ENCODE results near the gene TBC1D26.
A peak's percentile ranks its signal among the peaks of the same experiment; 100 is the strongest.
"Not testable (repeated sequence)": the region's sequence is repeated elsewhere in the genome, so short reads cannot be mapped to it uniquely, and the experiment has no call there.

Gene TBC1D26

DNA sequence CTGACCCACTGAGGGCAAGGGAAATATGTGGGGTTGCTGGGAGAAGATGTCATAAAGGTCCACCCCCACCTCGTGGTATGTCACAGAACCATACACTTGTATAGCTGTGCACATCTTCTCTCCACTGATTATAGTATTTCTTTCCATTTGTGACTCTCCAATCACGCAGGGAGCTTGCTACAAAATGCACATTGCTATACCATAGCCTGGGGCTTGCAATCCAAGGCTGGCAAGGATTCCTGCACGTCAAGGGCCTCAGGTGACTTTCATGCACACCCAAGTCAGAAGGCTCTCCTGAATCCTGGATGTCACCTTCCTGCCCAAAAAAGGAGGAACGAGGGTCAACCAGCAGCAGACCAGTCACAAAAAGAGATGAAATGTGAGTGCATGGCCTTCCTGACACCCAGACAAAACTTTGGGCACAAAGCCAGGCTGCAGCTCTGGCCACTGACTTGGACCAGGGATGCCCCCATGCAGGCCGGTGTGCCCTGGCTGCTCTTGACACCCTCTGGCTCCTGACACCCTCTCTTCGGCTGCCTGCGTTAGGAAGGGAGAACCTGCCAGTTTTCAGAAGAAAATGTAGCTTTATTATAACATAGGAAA is 12.1 kb downstream of the TBC1D26 start:
- no peak for DNase-seq

GRCh38 chr17:15744885-15745284 is 12.8 kb downstream of the TBC1D26 start:
- DNase-seq, result no peak

DNA sequence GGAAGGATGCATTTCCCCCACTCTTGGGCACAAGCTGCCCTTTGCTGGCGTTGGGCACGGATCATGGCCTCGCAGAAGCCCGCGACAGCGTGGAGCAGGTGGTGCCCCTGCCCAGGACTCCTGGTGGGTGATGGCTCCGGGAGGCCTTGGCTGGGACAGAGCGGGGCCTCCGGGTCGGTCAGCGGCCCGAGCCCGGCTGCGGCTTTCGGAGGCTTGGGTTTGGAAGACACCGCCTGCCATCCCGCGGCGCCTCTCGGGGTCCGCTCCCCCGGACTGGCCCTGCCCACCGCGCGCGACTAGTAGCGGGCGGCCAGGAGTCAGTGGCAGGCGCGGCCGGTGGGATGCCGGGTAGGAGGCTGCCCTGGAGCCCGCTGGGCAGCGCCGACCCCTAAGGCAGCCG is 17.3 kb downstream of the TBC1D26 start:
- not testable (repeated sequence) for DNase-seq

- not testable (repeated sequence) for DNase-seq
Measured at GRCh38 chr17:15768865-15769533, 36.9 kb downstream of the TBC1D26 start.

GRCh38 chr17:15770679-15771078 is 38.6 kb downstream of the TBC1D26 start:
- peak; percentile 30 for DNase-seq

GRCh38 chr17:15776871-15777270 is 44.8 kb downstream of the TBC1D26 start:
- no peak for DNase-seq

GRCh38 chr17:15777297-15777696 is 45.2 kb downstream of the TBC1D26 start:
- no peak for DNase-seq

DNA sequence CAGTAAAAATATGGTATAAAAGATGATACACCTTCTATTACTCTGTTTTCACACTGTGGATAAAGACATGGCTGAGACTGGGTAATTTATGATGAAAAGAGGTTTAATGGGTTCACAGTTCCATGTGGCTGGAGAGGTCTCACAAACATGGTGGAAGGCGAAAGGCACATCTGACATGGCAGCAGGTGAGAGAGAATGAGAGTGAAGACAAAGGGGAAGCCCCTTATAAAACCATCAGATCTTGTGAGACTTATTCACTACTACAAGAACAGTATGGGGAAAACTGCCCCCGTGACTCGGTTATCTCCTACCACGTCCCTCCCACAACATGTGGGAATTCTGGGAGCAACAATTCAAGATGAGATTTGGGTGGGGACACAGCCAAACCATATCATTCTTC is 45.6 kb downstream of the TBC1D26 start:
- no peak for DNase-seq

DNA sequence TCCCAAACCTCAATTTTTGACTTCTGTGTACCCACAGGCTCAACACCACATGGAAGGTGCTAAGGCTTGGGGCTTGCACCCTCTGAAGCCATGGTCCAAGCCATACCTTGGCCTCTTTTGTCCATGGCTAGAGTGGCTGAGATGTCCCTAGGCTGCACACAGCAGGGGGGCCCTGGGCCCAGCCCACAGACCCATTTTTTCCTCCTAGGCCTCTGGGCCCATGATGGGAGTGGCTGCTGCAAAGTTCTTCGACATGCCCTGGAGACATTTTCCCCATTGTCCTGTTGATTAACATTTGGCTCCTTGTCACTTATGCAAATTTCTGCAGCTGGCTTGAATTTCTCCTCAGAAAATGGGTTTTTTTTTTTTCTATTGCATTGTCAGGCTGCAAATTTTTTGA is 47.0 kb downstream of the TBC1D26 start:
- no peak for DNase-seq

DNA sequence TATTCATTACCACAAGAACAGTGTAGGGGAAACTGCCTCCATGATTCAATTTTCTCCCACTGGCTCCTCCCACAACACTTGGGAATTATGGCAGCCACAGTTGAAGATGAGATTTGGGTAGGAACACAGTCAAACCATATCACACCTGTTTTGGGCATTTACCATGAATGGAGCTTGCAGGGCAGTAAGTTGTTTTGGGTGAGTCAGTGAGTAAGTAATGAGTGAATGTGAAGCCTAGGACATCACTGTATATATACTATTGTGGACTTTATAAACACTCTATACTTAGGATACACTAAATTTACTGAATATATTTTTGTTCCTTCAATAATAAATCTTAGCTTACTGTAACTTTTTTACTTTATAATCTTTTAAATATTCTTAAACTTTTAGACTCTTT is 48.1 kb downstream of the TBC1D26 start:
- DNase-seq, result no peak

GRCh38 chr17:15782866-15783265 is 50.8 kb downstream of the TBC1D26 start:
- DNase-seq, result peak; percentile 72

DNA sequence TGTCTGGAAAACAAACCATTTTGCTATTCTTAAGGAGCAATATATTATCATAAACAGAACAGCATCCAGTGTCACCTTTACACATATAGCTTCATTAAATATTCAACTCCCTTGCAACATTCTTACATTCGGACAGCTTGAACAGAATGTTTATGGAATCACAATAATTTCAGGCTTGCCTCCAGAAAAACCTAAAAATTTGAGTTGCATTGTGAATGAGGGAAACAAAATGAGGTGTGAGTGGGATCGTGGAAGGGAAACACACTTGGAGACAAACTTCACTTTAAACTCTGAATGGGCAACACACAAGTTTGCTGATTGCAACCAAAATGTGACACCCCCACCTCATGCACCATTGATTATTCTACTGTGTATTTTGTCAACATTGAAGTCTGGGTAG is 51.4 kb downstream of the TBC1D26 start:
- DNase-seq, result no peak

GRCh38 chr17:15784351-15784750 is 52.3 kb downstream of the TBC1D26 start:
- not testable (repeated sequence) for DNase-seq

- DNase-seq, result not testable (repeated sequence)
Measured at GRCh38 chr17:15787363-15788075, 55.4 kb downstream of the TBC1D26 start.

DNA sequence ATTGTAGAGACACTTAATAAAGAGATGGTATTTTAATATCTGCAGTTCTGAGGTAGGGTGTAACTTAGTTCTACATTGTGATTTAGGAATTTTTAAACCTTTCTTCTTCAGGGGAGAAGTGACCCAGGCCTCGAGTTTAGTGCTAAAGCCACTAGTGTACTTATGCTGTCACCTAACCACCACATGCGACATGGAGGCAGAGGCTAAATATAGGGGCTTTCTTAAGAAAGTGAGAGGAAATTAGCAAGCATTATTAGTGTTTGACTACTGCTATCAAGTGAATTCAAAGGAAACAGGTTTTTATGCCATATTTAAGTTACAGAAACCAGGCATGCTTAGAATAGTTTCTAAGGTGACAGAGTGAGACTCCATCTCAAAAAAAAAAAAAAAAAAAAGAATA is 56.3 kb downstream of the TBC1D26 start:
- DNase-seq, result not testable (repeated sequence)
